ENCODE results near the gene KIFC1. TPM values are rescaled to one million over a fixed set of nuclear protein-coding genes. Genes with fewer than 3 reads are reported as not detected.

The KIFC1 gene
- total RNA-seq, 2 donors from 2014 or later: 0.81 to 0.85 TPM

GRCh38 chr6:33390173-33390572 is 1.4 kb upstream of the KIFC1 start:
- no peak for TF ChIP-seq CTCF (IDR thresholded peaks at IDR 0.05)
- no peak for ATAC-seq (ENCODE audit: insufficient number of reproducible peaks, low FRiP score, low read depth)
- Histone ChIP-seq H3K4me1 (ENCODE audit: control insufficient read depth in 1 of 2, low read depth in 2 of 2) (peaks cover 6 to 12% of the 10 kb centered on the region in 2 donors), H3K4me3 (no peak overlapping the region), H3K9me3 (no peaks in the 10 kb centered on the region), H3K36me3 (no peaks in the 10 kb centered on the region), H3K27me3 (replicated peaks; ENCODE audit: insufficient read depth) (no peaks in the 10 kb centered on the region), H3K27ac (peak overlapping the region in 1 of 2 donors; percentile 94)
- DNase-seq (ENCODE audit: low spot score): no peak

GRCh38 chr6:33390767-33391277 is 801 bp upstream of the KIFC1 start:
- Histone ChIP-seq H3K9me3 (no peaks in the 10 kb centered on the region), H3K36me3 (no peaks in the 10 kb centered on the region), H3K4me3 (peak overlapping the region; percentile 61), H3K27me3 (replicated peaks; ENCODE audit: insufficient read depth) (no peaks in the 10 kb centered on the region), H3K27ac (peak overlapping the region; percentile 93 to 94), H3K4me1 (ENCODE audit: control insufficient read depth in 1 of 2, low read depth in 2 of 2) (peaks cover 6 to 12% of the 10 kb centered on the region in 2 donors)
- peak; percentile 0 for ATAC-seq (ENCODE audit: insufficient number of reproducible peaks, low FRiP score, low read depth)
- DNase-seq (ENCODE audit: low spot score): no peak
- TF ChIP-seq CTCF (IDR thresholded peaks at IDR 0.05): no peak

- H3K9me3 ChIP-seq: no peaks in the 10 kb centered on the region
- H3K27ac ChIP-seq: peak overlapping the region in 1 of 2 donors; percentile 94
- DNase-seq (ENCODE audit: low spot score) (no peak), ATAC-seq (ENCODE audit: insufficient number of reproducible peaks, low FRiP score, low read depth) (no peak)
- no peak for TF ChIP-seq CTCF (IDR thresholded peaks at IDR 0.05)
- no peaks in the 10 kb centered on the region for H3K36me3 ChIP-seq
- H3K4me3 ChIP-seq: peak overlapping the region; percentile 71
- no peaks in the 10 kb centered on the region for H3K27me3 ChIP-seq (replicated peaks; ENCODE audit: insufficient read depth)
- H3K4me1 ChIP-seq (ENCODE audit: control insufficient read depth in 1 of 2, low read depth in 2 of 2): peaks cover 6 to 12% of the 10 kb centered on the region in 2 donors
Measured at GRCh38 chr6:33391922-33392594, 435 bp downstream of the KIFC1 start.

- peaks cover 6 to 12% of the 10 kb centered on the region in 2 donors for H3K4me1 ChIP-seq (ENCODE audit: control insufficient read depth in 1 of 2, low read depth in 2 of 2)
- H3K27me3 ChIP-seq (replicated peaks; ENCODE audit: insufficient read depth): no peaks in the 10 kb centered on the region
- H3K27ac ChIP-seq: no peak overlapping the region
- DNase-seq (ENCODE audit: low spot score): no peak
- H3K9me3 ChIP-seq: no peaks in the 10 kb centered on the region
- TF ChIP-seq CTCF (IDR thresholded peaks at IDR 0.05): no peak
- H3K36me3 ChIP-seq: no peaks in the 10 kb centered on the region
- ATAC-seq (ENCODE audit: insufficient number of reproducible peaks, low FRiP score, low read depth): no peak
- no peak overlapping the region for H3K4me3 ChIP-seq
Measured at GRCh38 chr6:33392595-33392948, 949 bp downstream of the KIFC1 start.

GRCh38 chr6:33392979-33393378 is 1.4 kb downstream of the KIFC1 start:
- Histone ChIP-seq H3K4me3 (no peak overlapping the region), H3K9me3 (no peaks in the 10 kb centered on the region), H3K27ac (no peak overlapping the region), H3K36me3 (no peaks in the 10 kb centered on the region), H3K27me3 (replicated peaks; ENCODE audit: insufficient read depth) (no peaks in the 10 kb centered on the region), H3K4me1 (ENCODE audit: control insufficient read depth in 1 of 2, low read depth in 2 of 2) (peaks cover 6 to 12% of the 10 kb centered on the region in 2 donors)
- TF ChIP-seq CTCF (IDR thresholded peaks at IDR 0.05): no peak
- ATAC-seq (ENCODE audit: insufficient number of reproducible peaks, low FRiP score, low read depth) (no peak), DNase-seq (ENCODE audit: low spot score) (no peak)

All from thoracic aorta (tissue), 2 donors.